HG02623 (cell line): Measurements from ENCODE around the gene FAM135A.
"Not testable (repeated sequence)": the region's sequence is repeated elsewhere in the genome, so short reads cannot be mapped to it uniquely, and the experiment has no call there.

ENCODE experiments used
- ATAC-seq: cut with Tn5 transposase; IDR thresholded peaks from one replicate; pipeline ENCODE4 v1.9.1; 2021; ENCODE audit warnings: moderate library complexity; ENCODE audit not compliant: unreplicated experiment

The FAM135A gene

GRCh38 chr6:70456735-70457134 lies 43.4 kb downstream of the FAM135A start:
- no peak for ATAC-seq

GRCh38 chr6:70459235-70459634 lies 45.9 kb downstream of the FAM135A start:
- no peak for ATAC-seq

DNA sequence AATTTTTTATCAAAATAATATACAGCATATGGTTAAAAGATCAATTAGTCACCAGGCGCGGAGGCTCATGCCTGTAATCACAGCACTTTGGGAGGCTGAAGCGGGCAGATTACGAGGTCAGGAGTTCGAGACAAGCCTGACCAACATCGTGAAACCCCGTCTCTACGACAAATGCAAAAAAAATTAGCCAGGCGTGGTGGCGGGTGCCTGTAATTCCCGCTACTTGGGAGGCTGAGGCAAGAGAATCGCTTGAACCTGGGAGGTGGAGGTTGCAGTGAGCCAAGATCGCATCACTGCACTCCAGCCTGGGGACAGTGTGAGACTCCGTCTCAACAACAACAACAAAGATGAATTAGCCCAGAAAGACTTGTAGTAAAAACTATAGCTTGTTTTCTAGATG lies 46.4 kb downstream of the FAM135A start:
- ATAC-seq, result not testable (repeated sequence)

GRCh38 chr6:70470016-70470415 lies 56.7 kb downstream of the FAM135A start:
- ATAC-seq, result no peak

DNA sequence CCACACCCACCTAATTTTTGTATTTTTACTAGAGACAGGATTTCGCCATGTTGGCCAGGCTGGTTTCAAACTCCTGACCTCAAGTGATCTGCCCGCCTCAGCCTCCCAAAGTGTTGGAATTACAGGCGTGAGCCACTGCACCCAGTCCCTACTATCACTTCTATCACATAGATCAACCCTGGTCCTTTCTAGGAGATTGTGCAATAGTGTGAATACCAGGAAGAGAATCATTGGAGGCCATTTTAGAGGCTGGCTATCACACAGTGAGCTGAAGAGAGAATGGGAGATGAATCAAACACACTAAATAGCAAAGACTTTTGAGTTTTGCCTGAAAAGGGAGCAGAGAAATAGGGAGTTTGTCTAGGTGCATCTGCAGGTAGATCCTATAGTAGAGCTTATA lies 57.2 kb downstream of the FAM135A start:
- not testable (repeated sequence) for ATAC-seq

DNA sequence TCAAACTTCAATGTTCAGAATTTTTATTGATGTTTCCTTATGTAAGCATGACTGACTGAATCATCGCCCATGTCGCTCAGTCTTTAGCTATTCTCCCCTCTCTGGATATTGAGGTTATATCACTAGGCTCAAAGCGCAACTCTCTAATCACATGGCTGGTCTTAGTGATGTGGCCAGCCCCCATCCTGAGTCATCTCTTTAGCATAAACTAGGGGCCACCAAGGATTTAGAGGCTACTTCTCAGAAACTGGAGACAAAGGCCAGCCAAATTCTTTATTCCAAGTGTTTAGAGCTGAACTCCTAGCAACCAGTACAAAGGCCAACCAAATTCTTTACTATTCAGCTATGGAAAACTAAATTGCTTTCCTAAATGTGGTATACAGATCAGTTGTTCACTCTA lies 61.4 kb downstream of the FAM135A start:
- no peak for ATAC-seq

DNA sequence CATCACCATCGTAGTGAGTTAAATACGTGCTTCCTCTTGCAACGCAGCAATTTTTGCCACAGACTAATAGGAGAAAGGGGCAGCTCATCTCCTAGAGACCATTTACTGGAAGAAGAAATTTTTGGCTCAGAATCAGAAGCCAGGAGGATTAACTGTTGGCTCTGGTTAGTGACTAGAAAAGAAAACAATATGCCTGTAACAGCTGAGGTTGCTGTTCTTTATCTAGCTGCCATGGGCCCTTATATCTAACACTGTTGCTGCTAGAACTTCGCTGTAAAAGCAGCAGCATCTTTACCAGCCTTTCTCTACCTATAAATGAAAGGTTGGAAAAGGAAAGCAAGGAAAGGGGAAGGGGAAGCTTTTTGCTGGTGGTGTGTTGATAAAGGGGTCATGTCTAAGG lies 65.9 kb downstream of the FAM135A start:
- ATAC-seq, result no peak

- ATAC-seq, result not testable (repeated sequence)
Observed at GRCh38 chr6:70486638-70487037, 73.3 kb downstream of the FAM135A start.

DNA sequence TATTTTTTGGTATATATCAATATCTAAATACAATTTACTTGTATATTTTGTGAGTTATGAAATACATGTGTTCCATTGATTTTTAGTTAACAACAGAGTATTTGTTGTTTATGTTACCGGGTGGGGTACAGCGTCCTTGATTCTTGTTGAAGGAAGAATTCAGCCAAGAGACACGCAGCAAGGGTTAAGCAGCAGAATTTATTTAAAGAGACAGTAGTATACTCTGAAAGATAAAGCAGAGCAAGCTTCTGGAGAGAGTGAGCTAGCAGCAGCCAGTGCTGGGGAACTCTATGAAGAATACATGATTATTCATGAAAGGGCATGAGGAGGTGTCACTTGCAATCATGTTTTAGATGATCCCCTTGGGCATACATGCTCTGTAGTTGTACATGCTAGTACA lies 76.1 kb downstream of the FAM135A start:
- no peak for ATAC-seq

- ATAC-seq, result no peak
Observed at GRCh38 chr6:70494833-70495232, 81.5 kb downstream of the FAM135A start.

GRCh38 chr6:70495790-70496189 lies 82.5 kb downstream of the FAM135A start:
- not testable (repeated sequence) for ATAC-seq

DNA sequence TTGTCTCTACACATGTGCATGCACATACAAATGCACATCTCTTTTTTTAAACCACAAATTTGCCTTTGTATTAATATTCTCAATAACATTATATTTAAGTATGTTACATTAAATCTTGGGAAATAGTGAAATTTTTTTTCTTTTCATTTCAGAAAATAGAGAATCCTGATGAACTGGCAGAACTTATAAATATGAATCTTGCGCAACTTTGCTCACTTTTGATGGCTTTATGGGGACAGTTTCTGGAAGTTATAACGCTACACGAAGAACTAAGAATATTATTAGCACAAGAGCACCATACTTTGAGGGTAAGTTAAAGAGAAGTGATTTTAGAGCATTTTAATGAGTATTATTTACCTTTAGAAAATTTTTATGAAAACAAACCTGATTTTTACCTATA lies 89.2 kb downstream of the FAM135A start:
- no peak for ATAC-seq

- no peak for ATAC-seq
Observed at GRCh38 chr6:70503813-70504465, 90.6 kb downstream of the FAM135A start.

DNA sequence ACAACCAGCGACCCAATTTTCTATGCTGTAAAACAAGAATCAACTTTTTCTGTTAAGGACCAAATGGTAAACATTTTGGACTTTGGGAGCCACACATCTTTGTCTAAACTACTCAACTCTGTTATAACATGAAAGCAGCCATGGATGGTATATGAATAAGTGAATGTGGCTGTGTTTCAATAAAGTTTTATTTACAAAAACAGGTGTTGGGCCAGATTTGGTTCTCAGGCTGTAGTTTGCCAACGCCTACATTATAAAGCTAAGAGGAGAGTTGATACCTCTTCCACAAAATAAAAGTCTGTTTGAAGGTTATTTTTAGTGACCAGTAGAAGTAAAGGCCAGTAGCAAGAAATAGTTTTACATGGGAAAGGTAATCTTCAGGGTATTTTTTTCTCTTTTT lies 93.0 kb downstream of the FAM135A start:
- no peak for ATAC-seq

- no peak for ATAC-seq
Observed at GRCh38 chr6:70507161-70507560, 93.9 kb downstream of the FAM135A start.

- ATAC-seq, result no peak
Observed at GRCh38 chr6:70508953-70509352, 95.6 kb downstream of the FAM135A start.

- no peak for ATAC-seq
Observed at GRCh38 chr6:70510600-70510999, 97.3 kb downstream of the FAM135A start.

DNA sequence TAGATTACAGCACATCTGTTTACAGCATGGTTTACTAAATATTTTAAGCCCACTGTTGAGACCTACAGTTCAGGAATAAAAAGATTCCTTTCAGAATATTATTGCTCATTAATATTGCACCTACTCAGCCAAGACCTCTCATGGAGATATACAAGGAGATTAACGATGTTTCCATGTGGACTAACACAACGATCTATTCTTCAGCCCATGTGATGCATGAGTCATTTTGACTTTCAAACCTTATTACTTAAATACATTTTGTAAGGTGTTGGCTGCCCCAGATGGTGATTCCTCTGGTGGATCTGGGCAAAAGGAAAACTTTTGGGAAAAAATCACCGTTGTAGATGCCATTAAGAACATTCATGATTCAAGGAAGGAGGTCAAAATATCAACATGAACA lies 105.4 kb downstream of the FAM135A start:
- no peak for ATAC-seq

- ATAC-seq, result no peak
Observed at GRCh38 chr6:70520575-70520974, 107.3 kb downstream of the FAM135A start.

DNA sequence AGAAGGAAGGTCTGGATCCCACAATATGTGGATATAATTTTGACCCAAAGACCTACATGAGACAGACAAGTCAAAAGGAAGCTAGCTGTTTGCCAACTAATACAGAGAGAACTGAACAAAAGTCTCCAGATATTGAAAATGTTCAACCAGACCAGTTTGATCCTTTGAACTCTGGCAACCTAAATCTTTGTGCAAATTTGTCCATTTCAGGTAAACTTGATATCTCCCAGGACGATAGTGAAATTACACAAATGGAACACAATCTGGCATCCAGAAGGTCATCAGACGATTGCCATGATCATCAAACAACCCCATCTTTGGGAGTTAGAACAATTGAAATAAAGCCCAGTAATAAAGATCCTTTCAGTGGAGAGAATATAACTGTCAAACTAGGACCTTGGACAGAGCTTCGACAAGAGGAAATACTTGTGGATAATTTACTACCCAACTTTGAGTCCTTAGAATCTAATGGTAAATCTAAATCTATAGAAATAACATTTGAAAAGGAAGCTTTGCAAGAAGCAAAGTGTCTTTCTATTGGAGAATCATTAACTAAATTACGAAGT lies 111.5 kb downstream of the FAM135A start:
- no peak for ATAC-seq

DNA sequence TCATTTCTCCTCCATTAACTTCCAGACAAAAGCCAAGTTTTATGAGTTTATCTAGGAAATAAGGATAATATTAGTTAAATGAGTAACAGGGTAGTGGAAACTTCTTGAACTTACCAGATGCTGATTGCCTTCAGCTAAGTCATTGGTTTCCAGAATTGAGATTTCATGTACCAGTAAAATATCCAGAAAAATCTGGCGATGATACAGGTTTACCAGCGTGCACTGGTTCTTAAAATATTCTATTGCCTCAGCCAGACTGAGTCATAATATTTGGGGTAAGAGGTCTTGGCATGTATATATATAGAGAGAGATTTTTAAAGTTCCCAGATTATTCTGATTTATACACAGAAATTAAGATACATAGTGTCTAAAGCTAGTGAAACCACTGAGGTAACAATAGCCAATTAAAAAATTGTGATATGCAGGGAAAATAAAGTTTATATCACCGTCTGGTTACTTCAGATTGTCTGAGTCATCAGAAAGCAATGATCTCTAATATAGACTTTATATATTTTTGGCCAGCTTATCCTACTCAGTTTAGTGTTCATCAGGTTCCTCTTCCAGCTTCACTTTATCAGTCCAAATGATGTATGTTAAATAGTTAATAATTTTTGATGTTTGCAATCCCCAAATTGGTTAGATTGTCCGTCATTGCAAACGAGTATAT lies 113.9 kb downstream of the FAM135A start:
- ATAC-seq, result no peak

DNA sequence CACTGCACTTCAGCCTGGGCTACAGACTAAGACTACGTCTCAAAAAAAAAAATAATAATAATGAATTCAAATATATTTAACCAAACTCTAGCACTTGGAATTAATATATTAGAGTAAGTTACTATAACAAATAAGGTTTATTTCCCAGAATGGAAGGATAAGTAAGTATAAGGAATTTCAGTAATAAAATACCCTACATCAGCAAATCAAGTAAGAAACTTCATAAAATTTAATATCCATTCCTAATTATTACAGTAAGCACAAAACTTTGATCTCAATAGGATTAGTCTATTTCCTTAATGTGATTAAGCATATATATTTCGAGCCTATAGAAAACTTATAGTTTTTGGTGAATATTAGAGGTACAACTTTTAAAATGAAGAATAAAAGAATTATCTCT lies 116.7 kb downstream of the FAM135A start:
- ATAC-seq, result no peak
